GM12878 (cell line): ENCODE results near the gene TMED7. TPM values are rescaled to one million over a fixed set of nuclear protein-coding genes. Genes with fewer than 3 reads are reported as not detected.

Source experiments
- ATAC-seq: fragments of 200-7000 bp; cut with Tn5 transposase; 3 replicates; pipeline ENCODE4 v1.9.1; 2020; ENCODE audit warnings: mild to moderate bottlenecking, moderate library complexity
- BruUV-seq: library from RNA; stranded (reverse); fragments of 400-500 nt; replicated peaks from 2 replicates; lab custom pipeline; 2021; lab: Mats Ljungman, UMichigan
- CTCF ChIA-PET: fragments of 300-600 bp; sonication (Branson Sonifier 250); formaldehyde crosslinking; extraction: SDS; loops from one replicate; lab custom pipeline; 2021; ENCODE audit warnings: inconsistent platforms; lab: Yijun Ruan, JAX
- POLR2A ChIA-PET: fragments of 350-600 bp; formaldehyde crosslinking; extraction: SDS; loops from one replicate; lab custom pipeline; 2021; ENCODE audit warnings: inconsistent platforms; lab: Charles Lee
- RAD21 ChIA-PET: fragments of 300-600 bp; sonication (Branson Sonifier 250); formaldehyde crosslinking; loops from one replicate; lab custom pipeline; 2023; ENCODE audit warnings: antibody characterized with exemption; ENCODE audit not compliant: unreplicated experiment; lab: Charles Lee
- SMC1A ChIA-PET: fragments of 300-600 bp; sonication (Branson Sonifier 250); formaldehyde crosslinking; loops from one replicate; lab custom pipeline; 2023; ENCODE audit not compliant: unreplicated experiment, uncharacterized antibody; lab: Charles Lee
- DNase-seq: peaks from one replicate; pipeline ENCODE4 v3.0.0-alpha.2; 2011; ENCODE audit warnings: low read depth, low spot score
- FAIRE-seq: peaks from 3 replicates; lab custom pipeline; 2011; peaks lifted over from hg19 to GRCh38; lab: Jason Lieb, UNC
- H2AFZ ChIP-seq: 2 replicates; pipeline ENCODE4 v1.6.0; 2011; ENCODE audit warnings: low read depth, low read length, control low read depth; ENCODE audit not compliant: control insufficient read depth
- H3K27ac ChIP-seq: 2 replicates; pipeline ENCODE4 v1.5.1; 2011; ENCODE audit warnings: control low read depth; ENCODE audit not compliant: control insufficient read depth, insufficient read depth
- H3K27me3 ChIP-seq, 2 experiments: replicated peaks in 1 of 2; 2 replicates each; pipeline versions ENCODE4 v1.6.0 to v1.6.1; 2011; ENCODE audit warnings: low read length in 1 of 2; ENCODE audit not compliant: control insufficient read depth in 2 of 2, insufficient read depth in 2 of 2
- H3K36me3 ChIP-seq, 2 experiments: 2 replicates each; pipeline ENCODE4 v1.5.1; 2011; ENCODE audit warnings: low read length in 1 of 2; ENCODE audit not compliant: control insufficient read depth in 2 of 2, insufficient read depth in 2 of 2
- H3K4me1 ChIP-seq: 2 replicates; pipeline ENCODE4 v1.6.1; 2011; ENCODE audit warnings: mild to moderate bottlenecking, low read length, moderate library complexity, mixed read lengths; ENCODE audit not compliant: control insufficient read depth, insufficient read depth
- H3K4me2 ChIP-seq: 2 replicates; pipeline ENCODE4 v1.6.0; 2011; ENCODE audit warnings: control low read depth; ENCODE audit not compliant: control insufficient read depth, insufficient read depth
- H3K4me3 ChIP-seq: fragments of 200-600 bp; sonication (generic); 2 replicates; pipeline ENCODE4 v1.5.1; 2016
- H3K79me2 ChIP-seq: 2 replicates; pipeline ENCODE4 v1.6.0; 2011; ENCODE audit warnings: low read length; ENCODE audit not compliant: control insufficient read depth, insufficient read depth
- H3K9ac ChIP-seq: 2 replicates; pipeline ENCODE4 v1.8.0; 2011; ENCODE audit warnings: low read length, control low read depth, mixed read lengths; ENCODE audit not compliant: control insufficient read depth, insufficient read depth
- H3K9me3 ChIP-seq: replicated peaks from 3 replicates; pipeline ENCODE4 v1.5.1; 2011; ENCODE audit warnings: mild to moderate bottlenecking, low read length; ENCODE audit not compliant: control insufficient read depth, insufficient read depth
- H4K20me1 ChIP-seq: 2 replicates; pipeline ENCODE4 v1.6.0; 2011; ENCODE audit not compliant: control insufficient read depth, insufficient read depth
- FOS ChIP-seq: IDR thresholded peaks from 3 replicates; pipeline ENCODE4 v1.6.1; 2011; ENCODE audit warnings: borderline replicate concordance; ENCODE audit not compliant: insufficient read length; ENCODE audit errors: extremely low read depth
- PAX5 ChIP-seq: IDR thresholded peaks from 2 replicates; pipeline ENCODE4 v1.6.1; 2011; ENCODE audit warnings: low read depth, low read length, borderline replicate concordance
- RBBP5 ChIP-seq: fragments of 200-600 bp; sonication (generic); conservative IDR thresholded peaks from 2 replicates; pipeline ENCODE4 v1.6.1; 2016
- SIX5 ChIP-seq: IDR thresholded peaks from 2 replicates; pipeline ENCODE4 v1.6.1; 2011; ENCODE audit warnings: mild to moderate bottlenecking, low read depth, low read length, moderate library complexity; ENCODE audit not compliant: severe bottlenecking
- SREBF2 ChIP-seq: IDR thresholded peaks from 2 replicates; pipeline ENCODE4 v1.6.1; 2012; ENCODE audit warnings: mild to moderate bottlenecking, low read length
- TBL1XR1 ChIP-seq: IDR thresholded peaks from 2 replicates; pipeline ENCODE4 v1.6.1; 2012; ENCODE audit warnings: low read depth, low read length, improper control_type of control experiment
- ZNF622 ChIP-seq: fragments of 450-650 bp; IDR thresholded peaks from 2 replicates; pipeline ENCODE4 v1.6.1; 2017; ENCODE audit warnings: mild to moderate bottlenecking, inconsistent platforms
- WGBS: methylation state at CpG from one replicate; pipeline ENCODE4 v1.1.6; 2016; ENCODE audit warnings: low lambda C conversion rate; ENCODE audit not compliant: insufficient replicate concordance, insufficient coverage; ENCODE audit errors: missing lambda C conversion rate; 5-methylcytosine and 5-hydroxymethylcytosine counted together
- in situ Hi-C: fragments of 300-500 bp; cut with MboI; formaldehyde crosslinking; loops from 9 replicates; pipeline ENCODE4 v1.14.3; 2018; ENCODE audit warnings: mixed read lengths
- intact Hi-C: fragments of 100-400 bp; cut with micrococcal nuclease; formaldehyde crosslinking; loops from one replicate; pipeline ENCODE4 v1.14.2; 2022; ENCODE audit not compliant: unreplicated experiment
- polyA plus RNA-seq, 11 experiments: library from polyadenylated mRNA; depleted of rRNA in 4 of 11; unstranded in 6 of 11; stranded (reverse) in 5 of 11; fragments of >200 nt; fragmentation: Nextera tagmentation in 4 of 11; fragmentation: Illumina TruSeq in 1 of 11; extraction: Ambion mirVana in 4 of 11; extraction: Trizol in 1 of 11; gene quantifications; 1 replicate in 1 of 11; 2 replicates in 10 of 11; pipeline versions ENCODE4 v1.2.1 to v1.2.3, GENCODE V29; 2011 to 2016; ENCODE audit warnings: inconsistent platforms in 2 of 11, missing spikeins in 2 of 11, low read depth in 1 of 11
- total RNA-seq, 4 experiments: library from RNA; depleted of rRNA in 3 of 4; stranded (reverse); fragments of >200 nt in 3 of 4; fragmentation: Illumina TruSeq in 1 of 4; extraction: Trizol in 1 of 4; gene quantifications; 2 replicates each; pipeline versions ENCODE4 v1.2.1 to v1.2.3, GENCODE V29; 2013 to 2021
- TF ChIP-seq, protein P1 (sequence below): IDR thresholded peaks from 2 replicates; pipeline ENCODE4 v1.6.1; 2012; ENCODE audit warnings: mild to moderate bottlenecking, low read depth, low read length
- TF ChIP-seq, protein P2 (sequence below): fragments of 450-650 bp; IDR thresholded peaks from 2 replicates; pipeline ENCODE4 v1.6.1; 2017; ENCODE audit warnings: antibody characterized with exemption, mild to moderate bottlenecking, moderate library complexity
- TF ChIP-seq, protein P3 (sequence below): fragments of 450-650 bp; IDR thresholded peaks from 2 replicates; pipeline ENCODE4 v1.6.1; 2016; ENCODE audit warnings: mild to moderate bottlenecking
- TF ChIP-seq, protein P4 (sequence below): IDR thresholded peaks from 2 replicates; pipeline ENCODE4 v1.6.1; 2012; ENCODE audit warnings: improper control_type of control experiment, low read depth, low read length; ENCODE audit not compliant: insufficient replicate concordance

Gene TMED7
- total and polyA plus RNA-seq, 10 of the 15 experiments (the other 5 are each of a cell fraction or from before 2014, with no cell fraction given), result 8.0 to 37.3 (median 25.2) TPM

DNA sequence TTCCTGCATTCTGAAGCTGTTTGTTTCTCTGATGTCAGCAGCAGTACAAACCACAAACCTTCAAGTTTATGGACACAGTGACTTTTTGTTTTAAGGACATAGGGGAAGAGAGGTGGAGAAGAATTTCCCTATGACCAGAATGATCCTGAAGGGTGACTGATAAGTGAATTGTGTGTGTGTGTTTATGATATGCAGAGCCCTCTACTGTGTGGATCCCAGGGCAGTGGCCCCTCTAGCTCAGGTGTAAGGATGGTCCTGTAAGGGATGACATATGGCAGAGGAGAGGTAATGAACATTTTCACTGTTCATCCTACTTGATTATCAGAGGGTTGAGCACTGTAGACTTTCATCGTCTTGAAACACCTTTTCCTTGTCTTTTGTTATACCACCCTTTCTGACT lies 30.6 kb upstream of the TMED7 start:
- WGBS, result 0% methylated on average over 1 of the region's 1 CpG
- no peak for DNase-seq
- ChIA-PET CTCF (no interaction called here), POLR2A (no interaction called here), RAD21 (no interaction called here), SMC1A (no interaction called here)
- Histone ChIP-seq H3K4me1 (no peaks in the 10 kb centered on the region), H3K79me2 (no peaks in the 10 kb centered on the region), H2AFZ (no peak overlapping the region), H3K9ac (no peak overlapping the region), H3K4me3 (no peak overlapping the region), H4K20me1 (no peaks in the 10 kb centered on the region), H3K27ac (no peak overlapping the region), H3K36me3 (no peaks in the 10 kb centered on the region), H3K9me3 (no peaks in the 10 kb centered on the region), H3K4me2 (no peak overlapping the region), H3K27me3 (no peaks in the 10 kb centered on the region)
- intact Hi-C loops (no loop called here), in situ Hi-C loops (no loop called here)
- FAIRE-seq, result no peak
- BruUV-seq, result no TSS peak
- ATAC-seq, result no peak
- TF ChIP-seq TBL1XR1, result no peak
- TF ChIP-seq, protein P1, sequence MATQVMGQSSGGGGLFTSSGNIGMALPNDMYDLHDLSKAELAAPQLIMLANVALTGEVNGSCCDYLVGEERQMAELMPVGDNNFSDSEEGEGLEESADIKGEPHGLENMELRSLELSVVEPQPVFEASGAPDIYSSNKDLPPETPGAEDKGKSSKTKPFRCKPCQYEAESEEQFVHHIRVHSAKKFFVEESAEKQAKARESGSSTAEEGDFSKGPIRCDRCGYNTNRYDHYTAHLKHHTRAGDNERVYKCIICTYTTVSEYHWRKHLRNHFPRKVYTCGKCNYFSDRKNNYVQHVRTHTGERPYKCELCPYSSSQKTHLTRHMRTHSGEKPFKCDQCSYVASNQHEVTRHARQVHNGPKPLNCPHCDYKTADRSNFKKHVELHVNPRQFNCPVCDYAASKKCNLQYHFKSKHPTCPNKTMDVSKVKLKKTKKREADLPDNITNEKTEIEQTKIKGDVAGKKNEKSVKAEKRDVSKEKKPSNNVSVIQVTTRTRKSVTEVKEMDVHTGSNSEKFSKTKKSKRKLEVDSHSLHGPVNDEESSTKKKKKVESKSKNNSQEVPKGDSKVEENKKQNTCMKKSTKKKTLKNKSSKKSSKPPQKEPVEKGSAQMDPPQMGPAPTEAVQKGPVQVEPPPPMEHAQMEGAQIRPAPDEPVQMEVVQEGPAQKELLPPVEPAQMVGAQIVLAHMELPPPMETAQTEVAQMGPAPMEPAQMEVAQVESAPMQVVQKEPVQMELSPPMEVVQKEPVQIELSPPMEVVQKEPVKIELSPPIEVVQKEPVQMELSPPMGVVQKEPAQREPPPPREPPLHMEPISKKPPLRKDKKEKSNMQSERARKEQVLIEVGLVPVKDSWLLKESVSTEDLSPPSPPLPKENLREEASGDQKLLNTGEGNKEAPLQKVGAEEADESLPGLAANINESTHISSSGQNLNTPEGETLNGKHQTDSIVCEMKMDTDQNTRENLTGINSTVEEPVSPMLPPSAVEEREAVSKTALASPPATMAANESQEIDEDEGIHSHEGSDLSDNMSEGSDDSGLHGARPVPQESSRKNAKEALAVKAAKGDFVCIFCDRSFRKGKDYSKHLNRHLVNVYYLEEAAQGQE, result no peak
- TF ChIP-seq, protein P2, sequence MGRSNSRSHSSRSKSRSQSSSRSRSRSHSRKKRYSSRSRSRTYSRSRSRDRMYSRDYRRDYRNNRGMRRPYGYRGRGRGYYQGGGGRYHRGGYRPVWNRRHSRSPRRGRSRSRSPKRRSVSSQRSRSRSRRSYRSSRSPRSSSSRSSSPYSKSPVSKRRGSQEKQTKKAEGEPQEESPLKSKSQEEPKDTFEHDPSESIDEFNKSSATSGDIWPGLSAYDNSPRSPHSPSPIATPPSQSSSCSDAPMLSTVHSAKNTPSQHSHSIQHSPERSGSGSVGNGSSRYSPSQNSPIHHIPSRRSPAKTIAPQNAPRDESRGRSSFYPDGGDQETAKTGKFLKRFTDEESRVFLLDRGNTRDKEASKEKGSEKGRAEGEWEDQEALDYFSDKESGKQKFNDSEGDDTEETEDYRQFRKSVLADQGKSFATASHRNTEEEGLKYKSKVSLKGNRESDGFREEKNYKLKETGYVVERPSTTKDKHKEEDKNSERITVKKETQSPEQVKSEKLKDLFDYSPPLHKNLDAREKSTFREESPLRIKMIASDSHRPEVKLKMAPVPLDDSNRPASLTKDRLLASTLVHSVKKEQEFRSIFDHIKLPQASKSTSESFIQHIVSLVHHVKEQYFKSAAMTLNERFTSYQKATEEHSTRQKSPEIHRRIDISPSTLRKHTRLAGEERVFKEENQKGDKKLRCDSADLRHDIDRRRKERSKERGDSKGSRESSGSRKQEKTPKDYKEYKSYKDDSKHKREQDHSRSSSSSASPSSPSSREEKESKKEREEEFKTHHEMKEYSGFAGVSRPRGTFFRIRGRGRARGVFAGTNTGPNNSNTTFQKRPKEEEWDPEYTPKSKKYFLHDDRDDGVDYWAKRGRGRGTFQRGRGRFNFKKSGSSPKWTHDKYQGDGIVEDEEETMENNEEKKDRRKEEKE, result no peak
- TF ChIP-seq, protein P3, sequence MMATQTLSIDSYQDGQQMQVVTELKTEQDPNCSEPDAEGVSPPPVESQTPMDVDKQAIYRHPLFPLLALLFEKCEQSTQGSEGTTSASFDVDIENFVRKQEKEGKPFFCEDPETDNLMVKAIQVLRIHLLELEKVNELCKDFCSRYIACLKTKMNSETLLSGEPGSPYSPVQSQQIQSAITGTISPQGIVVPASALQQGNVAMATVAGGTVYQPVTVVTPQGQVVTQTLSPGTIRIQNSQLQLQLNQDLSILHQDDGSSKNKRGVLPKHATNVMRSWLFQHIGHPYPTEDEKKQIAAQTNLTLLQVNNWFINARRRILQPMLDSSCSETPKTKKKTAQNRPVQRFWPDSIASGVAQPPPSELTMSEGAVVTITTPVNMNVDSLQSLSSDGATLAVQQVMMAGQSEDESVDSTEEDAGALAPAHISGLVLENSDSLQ, result no peak
- TF ChIP-seq, protein P4, sequence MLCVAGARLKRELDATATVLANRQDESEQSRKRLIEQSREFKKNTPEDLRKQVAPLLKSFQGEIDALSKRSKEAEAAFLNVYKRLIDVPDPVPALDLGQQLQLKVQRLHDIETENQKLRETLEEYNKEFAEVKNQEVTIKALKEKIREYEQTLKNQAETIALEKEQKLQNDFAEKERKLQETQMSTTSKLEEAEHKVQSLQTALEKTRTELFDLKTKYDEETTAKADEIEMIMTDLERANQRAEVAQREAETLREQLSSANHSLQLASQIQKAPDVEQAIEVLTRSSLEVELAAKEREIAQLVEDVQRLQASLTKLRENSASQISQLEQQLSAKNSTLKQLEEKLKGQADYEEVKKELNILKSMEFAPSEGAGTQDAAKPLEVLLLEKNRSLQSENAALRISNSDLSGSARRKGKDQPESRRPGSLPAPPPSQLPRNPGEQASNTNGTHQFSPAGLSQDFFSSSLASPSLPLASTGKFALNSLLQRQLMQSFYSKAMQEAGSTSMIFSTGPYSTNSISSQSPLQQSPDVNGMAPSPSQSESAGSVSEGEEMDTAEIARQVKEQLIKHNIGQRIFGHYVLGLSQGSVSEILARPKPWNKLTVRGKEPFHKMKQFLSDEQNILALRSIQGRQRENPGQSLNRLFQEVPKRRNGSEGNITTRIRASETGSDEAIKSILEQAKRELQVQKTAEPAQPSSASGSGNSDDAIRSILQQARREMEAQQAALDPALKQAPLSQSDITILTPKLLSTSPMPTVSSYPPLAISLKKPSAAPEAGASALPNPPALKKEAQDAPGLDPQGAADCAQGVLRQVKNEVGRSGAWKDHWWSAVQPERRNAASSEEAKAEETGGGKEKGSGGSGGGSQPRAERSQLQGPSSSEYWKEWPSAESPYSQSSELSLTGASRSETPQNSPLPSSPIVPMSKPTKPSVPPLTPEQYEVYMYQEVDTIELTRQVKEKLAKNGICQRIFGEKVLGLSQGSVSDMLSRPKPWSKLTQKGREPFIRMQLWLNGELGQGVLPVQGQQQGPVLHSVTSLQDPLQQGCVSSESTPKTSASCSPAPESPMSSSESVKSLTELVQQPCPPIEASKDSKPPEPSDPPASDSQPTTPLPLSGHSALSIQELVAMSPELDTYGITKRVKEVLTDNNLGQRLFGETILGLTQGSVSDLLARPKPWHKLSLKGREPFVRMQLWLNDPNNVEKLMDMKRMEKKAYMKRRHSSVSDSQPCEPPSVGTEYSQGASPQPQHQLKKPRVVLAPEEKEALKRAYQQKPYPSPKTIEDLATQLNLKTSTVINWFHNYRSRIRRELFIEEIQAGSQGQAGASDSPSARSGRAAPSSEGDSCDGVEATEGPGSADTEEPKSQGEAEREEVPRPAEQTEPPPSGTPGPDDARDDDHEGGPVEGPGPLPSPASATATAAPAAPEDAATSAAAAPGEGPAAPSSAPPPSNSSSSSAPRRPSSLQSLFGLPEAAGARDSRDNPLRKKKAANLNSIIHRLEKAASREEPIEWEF, result no peak
- no peak for TF ChIP-seq RBBP5
- no peak for TF ChIP-seq PAX5
- TF ChIP-seq SREBF2, result no peak
- no peak for TF ChIP-seq SIX5
- no peak for TF ChIP-seq ZNF622
- TF ChIP-seq FOS, result no peak
